ENCODE data around the gene TBX2.

- no peak for TF ChIP-seq CTCF (IDR thresholded peaks at IDR 0.05; ENCODE audit: poor library complexity)
- TF ChIP-seq EZH2 (IDR thresholded peaks at IDR 0.05; ENCODE audit: borderline replicate concordance), result no peak
- no peak for TF ChIP-seq EZH2phosphoT487 (IDR thresholded peaks at IDR 0.05; ENCODE audit: low read depth, severe bottlenecking, unreplicated experiment)
Measured at GRCh38 chr17:61420745-61421398, 21.2 kb downstream of the TBX2 start.
